HepG2 (cell line): ENCODE results near the gene ESRRB.

Source experiments
- ELF1 ChIP-seq: sonication (generic); formaldehyde crosslinking; IDR thresholded peaks from 2 replicates; pipeline ENCODE4 v1.4.0; 2020; ENCODE audit warnings: missing genetic modification reagents
- ELF4 ChIP-seq: sonication (generic); formaldehyde crosslinking; IDR thresholded peaks from 2 replicates; pipeline ENCODE4 v1.5.0; 2020; ENCODE audit warnings: missing genetic modification reagents, mild to moderate bottlenecking, moderate library complexity, borderline replicate concordance
- FOXK2 ChIP-seq: fragments of 450-650 bp; IDR thresholded peaks from 2 replicates; pipeline ENCODE4 v1.6.1; 2016
- GATAD2A ChIP-seq: IDR thresholded peaks from 2 replicates; pipeline ENCODE4 v1.6.1; 2016
- JUN ChIP-seq: sonication (generic); formaldehyde crosslinking; IDR thresholded peaks from 2 replicates; pipeline ENCODE4 v1.4.0; 2020; ENCODE audit warnings: mild to moderate bottlenecking, missing genetic modification reagents
- MAFK ChIP-seq, 2 experiments: IDR thresholded peaks in 1 of 2; conservative IDR thresholded peaks in 1 of 2; 2 replicates each; pipeline ENCODE4 v1.6.1; 2011; ENCODE audit warnings: improper control_type of control experiment in 2 of 2, low read length in 2 of 2
- MEIS2 ChIP-seq: sonication (generic); formaldehyde crosslinking; IDR thresholded peaks from 2 replicates; pipeline ENCODE4 v1.9.0; 2021; ENCODE audit warnings: mild to moderate bottlenecking, missing genetic modification reagents
- PHF8 ChIP-seq: sonication (generic); formaldehyde crosslinking; IDR thresholded peaks from 2 replicates; pipeline ENCODE4 v1.5.0; 2020; ENCODE audit warnings: missing genetic modification reagents
- SNAPC2 ChIP-seq: sonication (generic); formaldehyde crosslinking; IDR thresholded peaks from 2 replicates; pipeline ENCODE4 v1.8.1; 2022; ENCODE audit warnings: mild to moderate bottlenecking, missing genetic modification reagents
- TAF15 ChIP-seq: fragments of 200-400 bp; formaldehyde crosslinking; IDR thresholded peaks from one replicate; pipeline ENCODE4 v1.6.1; 2018; ENCODE audit warnings: mild to moderate bottlenecking, low read depth, low read length; ENCODE audit not compliant: poor library complexity, severe bottlenecking
- TBL1XR1 ChIP-seq: fragments of 150-350 bp; IDR thresholded peaks from 2 replicates; pipeline ENCODE4 v1.6.1; 2014; ENCODE audit warnings: borderline replicate concordance, low read length; ENCODE audit not compliant: partially characterized antibody
- ZNF331 ChIP-seq: sonication (generic); formaldehyde crosslinking; IDR thresholded peaks from 2 replicates; pipeline ENCODE4 v1.4.0; 2020; ENCODE audit warnings: missing genetic modification reagents
- ZNF768 ChIP-seq: sonication (generic); formaldehyde crosslinking; IDR thresholded peaks from 2 replicates; pipeline ENCODE4 v1.4.0; 2020; ENCODE audit warnings: missing genetic modification reagents
- TF ChIP-seq, protein P1 (sequence below): sonication (generic); formaldehyde crosslinking; IDR thresholded peaks from 2 replicates; pipeline ENCODE4 v1.5.0; 2020; ENCODE audit warnings: mild to moderate bottlenecking, missing genetic modification reagents, moderate library complexity

GRCh38 chr14:76467711-76468155, 91.8 kb downstream of the ESRRB start:
- no peak for TF ChIP-seq MEIS2 (CRISPR knock-in tag)
- TF ChIP-seq, protein P1, sequence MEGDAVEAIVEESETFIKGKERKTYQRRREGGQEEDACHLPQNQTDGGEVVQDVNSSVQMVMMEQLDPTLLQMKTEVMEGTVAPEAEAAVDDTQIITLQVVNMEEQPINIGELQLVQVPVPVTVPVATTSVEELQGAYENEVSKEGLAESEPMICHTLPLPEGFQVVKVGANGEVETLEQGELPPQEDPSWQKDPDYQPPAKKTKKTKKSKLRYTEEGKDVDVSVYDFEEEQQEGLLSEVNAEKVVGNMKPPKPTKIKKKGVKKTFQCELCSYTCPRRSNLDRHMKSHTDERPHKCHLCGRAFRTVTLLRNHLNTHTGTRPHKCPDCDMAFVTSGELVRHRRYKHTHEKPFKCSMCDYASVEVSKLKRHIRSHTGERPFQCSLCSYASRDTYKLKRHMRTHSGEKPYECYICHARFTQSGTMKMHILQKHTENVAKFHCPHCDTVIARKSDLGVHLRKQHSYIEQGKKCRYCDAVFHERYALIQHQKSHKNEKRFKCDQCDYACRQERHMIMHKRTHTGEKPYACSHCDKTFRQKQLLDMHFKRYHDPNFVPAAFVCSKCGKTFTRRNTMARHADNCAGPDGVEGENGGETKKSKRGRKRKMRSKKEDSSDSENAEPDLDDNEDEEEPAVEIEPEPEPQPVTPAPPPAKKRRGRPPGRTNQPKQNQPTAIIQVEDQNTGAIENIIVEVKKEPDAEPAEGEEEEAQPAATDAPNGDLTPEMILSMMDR (CRISPR knock-in tag) = no peak
- TF ChIP-seq FOXK2 = no peak
- no peak for TF ChIP-seq ELF1 (CRISPR knock-in tag)
- TF ChIP-seq TAF15 = no peak
- no peak for TF ChIP-seq JUN (CRISPR knock-in tag)
- TF ChIP-seq MAFK (conservative IDR thresholded peaks at IDR 0.05 in 1 of 2, IDR thresholded peaks at IDR 0.05 in 1 of 2; ENCODE audit: low read length in 2 of 2) = no peak
- no peak for TF ChIP-seq PHF8 (CRISPR knock-in tag)
- TF ChIP-seq ELF4 (CRISPR knock-in tag) = no peak
- TF ChIP-seq SNAPC2 (CRISPR knock-in tag) = no peak
- no peak for TF ChIP-seq TBL1XR1
- no peak for TF ChIP-seq ZNF331
- no peak for TF ChIP-seq ZNF768
- TF ChIP-seq GATAD2A (CRISPR knock-in tag) = no peak
